GM12878 (cell line): ENCODE results near the gene KCNK7. TPM values are rescaled to one million over a fixed set of nuclear protein-coding genes. Genes with fewer than 3 reads are reported as not detected.

Experiments
- ATAC-seq: fragments of 200-7000 bp; cut with Tn5 transposase; 3 replicates; pipeline ENCODE4 v1.9.1; 2020; ENCODE audit warnings: mild to moderate bottlenecking, moderate library complexity
- BruUV-seq: library from RNA; stranded (reverse); fragments of 400-500 nt; replicated peaks from 2 replicates; lab custom pipeline; 2021; lab: Mats Ljungman, UMichigan
- CTCF ChIA-PET: fragments of 300-600 bp; sonication (Branson Sonifier 250); formaldehyde crosslinking; extraction: SDS; loops from one replicate; lab custom pipeline; 2021; ENCODE audit warnings: inconsistent platforms; lab: Yijun Ruan, JAX
- POLR2A ChIA-PET: fragments of 350-600 bp; formaldehyde crosslinking; extraction: SDS; loops from one replicate; lab custom pipeline; 2021; ENCODE audit warnings: inconsistent platforms; lab: Charles Lee
- RAD21 ChIA-PET: fragments of 300-600 bp; sonication (Branson Sonifier 250); formaldehyde crosslinking; loops from one replicate; lab custom pipeline; 2023; ENCODE audit warnings: antibody characterized with exemption; ENCODE audit not compliant: unreplicated experiment; lab: Charles Lee
- SMC1A ChIA-PET: fragments of 300-600 bp; sonication (Branson Sonifier 250); formaldehyde crosslinking; loops from one replicate; lab custom pipeline; 2023; ENCODE audit not compliant: unreplicated experiment, uncharacterized antibody; lab: Charles Lee
- DNase-seq: peaks from one replicate; pipeline ENCODE4 v3.0.0-alpha.2; 2011; ENCODE audit warnings: low read depth, low spot score
- FAIRE-seq: peaks from 3 replicates; lab custom pipeline; 2011; peaks lifted over from hg19 to GRCh38; lab: Jason Lieb, UNC
- H2AFZ ChIP-seq: 2 replicates; pipeline ENCODE4 v1.6.0; 2011; ENCODE audit warnings: low read depth, low read length, control low read depth; ENCODE audit not compliant: control insufficient read depth
- H3K27ac ChIP-seq: 2 replicates; pipeline ENCODE4 v1.5.1; 2011; ENCODE audit warnings: control low read depth; ENCODE audit not compliant: control insufficient read depth, insufficient read depth
- H3K27me3 ChIP-seq, 2 experiments: replicated peaks in 1 of 2; 2 replicates each; pipeline versions ENCODE4 v1.6.0 to v1.6.1; 2011; ENCODE audit warnings: low read length in 1 of 2; ENCODE audit not compliant: control insufficient read depth in 2 of 2, insufficient read depth in 2 of 2
- H3K36me3 ChIP-seq, 2 experiments: 2 replicates each; pipeline ENCODE4 v1.5.1; 2011; ENCODE audit warnings: low read length in 1 of 2; ENCODE audit not compliant: control insufficient read depth in 2 of 2, insufficient read depth in 2 of 2
- H3K4me1 ChIP-seq: 2 replicates; pipeline ENCODE4 v1.6.1; 2011; ENCODE audit warnings: mild to moderate bottlenecking, low read length, moderate library complexity, mixed read lengths; ENCODE audit not compliant: control insufficient read depth, insufficient read depth
- H3K4me2 ChIP-seq: 2 replicates; pipeline ENCODE4 v1.6.0; 2011; ENCODE audit warnings: control low read depth; ENCODE audit not compliant: control insufficient read depth, insufficient read depth
- H3K4me3 ChIP-seq: fragments of 200-600 bp; sonication (generic); 2 replicates; pipeline ENCODE4 v1.5.1; 2016
- H3K79me2 ChIP-seq: 2 replicates; pipeline ENCODE4 v1.6.0; 2011; ENCODE audit warnings: low read length; ENCODE audit not compliant: control insufficient read depth, insufficient read depth
- H3K9ac ChIP-seq: 2 replicates; pipeline ENCODE4 v1.8.0; 2011; ENCODE audit warnings: low read length, control low read depth, mixed read lengths; ENCODE audit not compliant: control insufficient read depth, insufficient read depth
- H3K9me3 ChIP-seq: replicated peaks from 3 replicates; pipeline ENCODE4 v1.5.1; 2011; ENCODE audit warnings: mild to moderate bottlenecking, low read length; ENCODE audit not compliant: control insufficient read depth, insufficient read depth
- H4K20me1 ChIP-seq: 2 replicates; pipeline ENCODE4 v1.6.0; 2011; ENCODE audit not compliant: control insufficient read depth, insufficient read depth
- ASH2L ChIP-seq: fragments of 300-600, 200-600 bp; sonication (generic); IDR thresholded peaks from 2 replicates; pipeline ENCODE4 v1.6.1; 2017; ENCODE audit warnings: low read depth, mild to moderate bottlenecking, borderline replicate concordance
- BCL11A ChIP-seq: IDR thresholded peaks from 2 replicates; pipeline ENCODE4 v1.6.1; 2011; ENCODE audit warnings: low read depth, low read length
- EGR1 ChIP-seq, 2 experiments: IDR thresholded peaks; 1 replicate in 1 of 2; 2 replicates in 1 of 2; pipeline ENCODE4 v1.6.1; 2011 to 2012; ENCODE audit warnings: low read depth in 2 of 2, low read length in 2 of 2, borderline replicate concordance in 1 of 2, mild to moderate bottlenecking in 1 of 2, moderate library complexity in 1 of 2
- EP300 ChIP-seq, 2 experiments: fragments of 150-350 bp in 1 of 2; IDR thresholded peaks; 2 replicates each; pipeline ENCODE4 v1.6.1; 2011 to 2012; ENCODE audit warnings: low read depth in 2 of 2, low read length in 2 of 2, borderline replicate concordance in 1 of 2, improper control_type of control experiment in 1 of 2, inconsistent platforms in 1 of 2; ENCODE audit not compliant: control insufficient read depth in 1 of 2
- HDAC2 ChIP-seq: fragments of 200-600 bp; sonication (generic); IDR thresholded peaks from 2 replicates; pipeline ENCODE4 v1.6.1; 2017
- MAX ChIP-seq: IDR thresholded peaks from 2 replicates; pipeline ENCODE4 v1.6.1; 2012; ENCODE audit warnings: low read depth, low read length, improper control_type of control experiment
- MTA3 ChIP-seq: IDR thresholded peaks from 2 replicates; pipeline ENCODE4 v1.6.1; 2012; ENCODE audit warnings: low read length, inconsistent platforms, borderline replicate concordance
- MYC ChIP-seq: IDR thresholded peaks from 2 replicates; pipeline ENCODE4 v1.6.1; 2011; ENCODE audit warnings: mild to moderate bottlenecking, low read length, moderate library complexity, inconsistent platforms; ENCODE audit not compliant: insufficient read depth, insufficient replicate concordance, insufficient read length, severe bottlenecking
- NR2C2 ChIP-seq: IDR thresholded peaks from 2 replicates; pipeline ENCODE4 v1.6.1; 2011; ENCODE audit warnings: borderline replicate concordance, low read depth; ENCODE audit not compliant: control insufficient read depth, insufficient read length
- PAX8 ChIP-seq: fragments of 450-650 bp; IDR thresholded peaks from 2 replicates; pipeline ENCODE4 v1.6.1; 2017; ENCODE audit warnings: mild to moderate bottlenecking, moderate library complexity
- PRDM15 ChIP-seq: fragments of 450-650 bp; formaldehyde crosslinking; IDR thresholded peaks from 2 replicates; pipeline ENCODE4 v1.4.0; 2020; ENCODE audit warnings: mild to moderate bottlenecking, moderate library complexity
- SKIL ChIP-seq: fragments of 450-650 bp; IDR thresholded peaks from 2 replicates; pipeline ENCODE4 v1.6.1; 2017; ENCODE audit warnings: mild to moderate bottlenecking, low read depth, inconsistent platforms; ENCODE audit not compliant: poor library complexity, severe bottlenecking
- SRF ChIP-seq, 2 experiments: IDR thresholded peaks; 2 replicates each; pipeline ENCODE4 v1.6.1; 2011; ENCODE audit warnings: low read depth in 2 of 2, low read length in 2 of 2, mild to moderate bottlenecking in 1 of 2, moderate library complexity in 1 of 2
- USF1 ChIP-seq: IDR thresholded peaks from 2 replicates; pipeline ENCODE4 v1.6.1; 2011; ENCODE audit warnings: borderline replicate concordance, low read depth, mild to moderate bottlenecking, moderate library complexity, mixed read lengths, low read length; ENCODE audit not compliant: insufficient read depth; ENCODE audit errors: extremely low read length
- WGBS: methylation state at CpG from one replicate; pipeline ENCODE4 v1.1.6; 2016; ENCODE audit warnings: low lambda C conversion rate; ENCODE audit not compliant: insufficient replicate concordance, insufficient coverage; ENCODE audit errors: missing lambda C conversion rate; 5-methylcytosine and 5-hydroxymethylcytosine counted together
- in situ Hi-C: fragments of 300-500 bp; cut with MboI; formaldehyde crosslinking; loops from 9 replicates; pipeline ENCODE4 v1.14.3; 2018; ENCODE audit warnings: mixed read lengths
- intact Hi-C: fragments of 100-400 bp; cut with micrococcal nuclease; formaldehyde crosslinking; loops from one replicate; pipeline ENCODE4 v1.14.2; 2022; ENCODE audit not compliant: unreplicated experiment
- polyA plus RNA-seq, 11 experiments: library from polyadenylated mRNA; depleted of rRNA in 4 of 11; unstranded in 6 of 11; stranded (reverse) in 5 of 11; fragments of >200 nt; fragmentation: Nextera tagmentation in 4 of 11; fragmentation: Illumina TruSeq in 1 of 11; extraction: Ambion mirVana in 4 of 11; extraction: Trizol in 1 of 11; gene quantifications; 1 replicate in 1 of 11; 2 replicates in 10 of 11; pipeline versions ENCODE4 v1.2.1 to v1.2.3, GENCODE V29; 2011 to 2016; ENCODE audit warnings: inconsistent platforms in 2 of 11, missing spikeins in 2 of 11, low read depth in 1 of 11
- total RNA-seq, 4 experiments: library from RNA; depleted of rRNA in 3 of 4; stranded (reverse); fragments of >200 nt in 3 of 4; fragmentation: Illumina TruSeq in 1 of 4; extraction: Trizol in 1 of 4; gene quantifications; 2 replicates each; pipeline versions ENCODE4 v1.2.1 to v1.2.3, GENCODE V29; 2013 to 2021

Gene KCNK7
- total and polyA plus RNA-seq, 10 of the 15 experiments (the other 5 are each of a cell fraction or from before 2014, with no cell fraction given): 0.11 to 0.54 (median 0.23) TPM; not detected in 7

- no peaks in the 10 kb centered on the region for H3K4me1 ChIP-seq
- intact Hi-C loops (loop anchor here (5.0 kb wide), 1 partner anchor 78 kb away; no protein-coding TSS in a partner anchor), in situ Hi-C loops (no loop called here)
- H3K36me3 ChIP-seq: peaks cover 32 to 42% of the 10 kb centered on the region in 2 experiments
- DNase-seq: no peak
- H4K20me1 ChIP-seq: no peaks in the 10 kb centered on the region
- 98% methylated on average over 14 of the region's 14 CpGs for WGBS
- no peak overlapping the region for H3K4me3 ChIP-seq
- no peak overlapping the region for H3K4me2 ChIP-seq
- ChIA-PET POLR2A (no interaction called here), CTCF (interaction anchor here (0.5 kb wide), 1 partner anchor 255 kb away, joined by 3 read pairs; no protein-coding TSS in a partner anchor), RAD21 (no interaction called here), SMC1A (no interaction called here)
- H3K9me3 ChIP-seq: no peaks in the 10 kb centered on the region
- no peak overlapping the region for H3K9ac ChIP-seq
- H3K27ac ChIP-seq: no peak overlapping the region
- no peak for ATAC-seq
- no peaks in the 10 kb centered on the region for H3K79me2 ChIP-seq
- no TSS peak for BruUV-seq
- no peaks in the 10 kb centered on the region for H3K27me3 ChIP-seq
- no peak overlapping the region for H2AFZ ChIP-seq
- no peak for FAIRE-seq
- no peak for TF ChIP-seq MAX
- no peak for TF ChIP-seq NR2C2
- TF ChIP-seq USF1: no peak
- TF ChIP-seq MTA3: no peak
- TF ChIP-seq ASH2L: no peak
- TF ChIP-seq SRF (IDR thresholded peaks at IDR 0.05; ENCODE audit: low read depth in 2 of 2, low read length in 2 of 2): no peak
- TF ChIP-seq PAX8: no peak
- no peak for TF ChIP-seq MYC
- no peak for TF ChIP-seq EGR1 (IDR thresholded peaks at IDR 0.05; ENCODE audit: borderline replicate concordance in 1 of 2, low read depth in 2 of 2, low read length in 2 of 2)
- TF ChIP-seq BCL11A: no peak
- TF ChIP-seq PRDM15: no peak
- TF ChIP-seq HDAC2: no peak
- TF ChIP-seq EP300 (IDR thresholded peaks at IDR 0.05; ENCODE audit: borderline replicate concordance in 1 of 2, control insufficient read depth in 1 of 2, low read depth in 2 of 2, low read length in 2 of 2): no peak
- no peak for TF ChIP-seq SKIL
These were observed 34.0 kb upstream of the KCNK7 start for GRCh38 chr11:65629579-65629978.
